Tongue (tissue), 2 donors: ENCODE results near the gene FRMD6. TPM values are rescaled to one million over a fixed set of nuclear protein-coding genes. Genes with fewer than 3 reads are reported as not detected.
"Not testable (repeated sequence)": the region's sequence is repeated elsewhere in the genome, so short reads cannot be mapped to it uniquely, and the experiment has no call there.

Experiments used
- DNase-seq: peaks from one replicate; pipeline ENCODE4 v3.0.0-alpha.2; 2015
- total RNA-seq: library from RNA; depleted of rRNA; stranded (reverse); fragments of >200 nt; gene quantifications from one replicate; pipeline ENCODE4 v1.2.3, GENCODE V29; 2014

FRMD6 gene
- total RNA-seq, 1 donor from 2014 or later = 100 TPM

GRCh38 chr14:51630987-51631386, 20.7 kb upstream of the FRMD6 start:
- no peak for DNase-seq

GRCh38 chr14:51633298-51633697, 18.4 kb upstream of the FRMD6 start:
- DNase-seq = not testable (repeated sequence)

DNA sequence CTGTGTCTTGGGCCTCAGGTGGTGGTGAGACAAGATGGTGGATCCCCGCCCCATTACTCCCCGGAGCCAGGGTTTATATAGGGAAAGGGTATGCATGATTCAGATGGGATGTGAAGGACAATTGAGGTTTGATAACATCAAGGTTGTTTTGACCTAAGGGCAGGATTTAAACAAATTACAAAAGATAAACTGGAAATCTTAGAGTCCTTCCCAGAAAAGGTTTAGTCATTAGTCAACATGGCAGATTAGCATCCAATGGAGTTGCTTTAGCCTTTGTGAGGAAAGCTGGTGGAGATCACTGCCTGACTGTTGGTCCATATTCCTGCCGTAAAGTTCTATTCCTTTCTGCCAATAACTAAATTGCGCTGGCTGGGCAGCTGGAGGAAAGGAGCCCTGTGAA, 15.6 kb upstream of the FRMD6 start:
- DNase-seq = no peak

DNA sequence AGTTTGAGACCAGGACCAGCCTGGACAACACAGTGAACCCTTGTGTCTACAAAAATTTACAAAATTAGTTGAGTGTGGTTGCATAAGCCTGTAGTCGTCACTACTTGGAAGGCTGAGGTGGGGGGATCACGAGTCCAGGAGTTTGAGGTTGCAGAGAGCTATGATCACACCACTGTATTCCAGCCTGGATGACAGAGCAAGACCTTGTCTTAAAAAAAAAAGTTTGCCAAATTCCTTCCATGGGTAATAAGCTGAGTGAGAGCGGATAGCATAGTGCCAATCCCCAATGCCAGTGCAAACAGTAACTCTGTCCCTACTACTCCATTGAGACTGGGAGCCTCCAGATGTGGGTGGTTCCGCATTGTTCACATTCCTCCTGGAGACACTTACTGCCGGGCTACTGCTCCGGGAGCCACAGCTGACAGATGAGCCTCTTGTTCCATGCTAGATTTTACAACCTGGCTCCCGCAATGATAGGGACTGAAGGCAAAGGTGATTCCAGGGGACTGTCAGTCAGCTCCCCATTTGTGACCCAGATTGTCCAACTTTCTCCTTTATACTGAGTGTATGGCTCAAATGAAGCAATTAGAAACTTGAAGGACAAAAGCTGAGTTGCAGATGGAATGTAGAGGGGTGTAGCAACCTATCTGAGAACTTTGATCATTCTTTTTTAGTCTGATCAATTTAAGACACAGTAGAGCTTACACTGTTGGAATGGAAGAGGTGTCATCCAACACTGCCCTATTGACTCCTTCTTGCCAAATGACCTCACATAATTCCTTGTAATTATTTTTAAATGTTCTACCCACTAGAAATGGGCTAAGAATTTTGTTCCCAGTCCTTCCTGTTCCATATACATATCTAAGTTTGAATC, 13.4 kb upstream of the FRMD6 start:
- DNase-seq = peak; percentile 41

DNA sequence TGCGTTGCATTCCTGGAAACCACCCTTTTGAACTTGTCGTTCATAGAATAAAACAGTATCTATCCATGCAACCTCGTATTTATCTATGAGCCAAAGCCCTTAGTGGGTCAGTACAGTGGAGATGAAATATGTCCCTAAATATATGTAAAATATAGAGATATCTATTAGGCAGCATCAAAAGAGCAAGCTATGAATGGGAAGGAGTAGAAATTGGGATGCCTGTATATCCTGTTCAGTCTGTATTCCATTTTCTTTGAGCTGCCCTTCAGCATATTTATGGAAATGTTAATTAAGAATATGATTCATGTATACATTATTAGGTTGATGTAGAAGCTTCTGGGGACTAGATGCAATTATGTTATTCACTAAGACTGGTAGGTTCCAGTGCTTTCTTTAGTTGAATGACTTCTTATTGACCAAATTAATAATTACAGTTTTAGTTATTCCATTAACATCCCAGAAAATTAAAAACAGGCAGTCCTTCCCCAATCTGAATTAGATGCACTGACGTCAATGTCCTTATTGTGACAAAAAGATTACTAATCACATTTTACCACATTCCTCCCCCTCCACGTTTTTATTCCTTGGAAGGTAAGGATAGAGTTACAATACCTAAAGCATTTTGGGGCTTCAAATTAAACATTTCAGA, 11.9 kb upstream of the FRMD6 start:
- DNase-seq = no peak

GRCh38 chr14:51643140-51643539, 8.6 kb upstream of the FRMD6 start:
- no peak for DNase-seq

- no peak for DNase-seq
Measured at GRCh38 chr14:51644217-51644933, 7.3 kb upstream of the FRMD6 start.

DNA sequence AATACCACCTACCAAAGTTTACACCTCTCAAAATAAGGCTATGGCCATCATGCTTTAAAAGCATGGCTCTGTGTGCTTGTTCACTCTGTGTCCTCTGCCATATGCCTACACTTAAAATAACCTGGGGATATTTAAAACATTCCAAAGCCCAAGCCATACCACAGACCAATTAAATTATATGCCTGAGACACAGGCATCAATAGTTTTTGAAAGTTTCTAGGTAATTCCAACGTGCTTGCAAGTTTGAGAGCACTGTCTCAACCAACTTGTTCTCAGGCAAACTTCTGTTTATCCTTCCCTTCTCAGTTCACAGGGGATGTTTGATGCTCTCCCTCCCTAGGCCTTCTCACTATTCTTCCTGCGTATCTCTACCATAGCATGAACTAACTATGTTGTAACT, 3.4 kb upstream of the FRMD6 start:
- no peak for DNase-seq

DNA sequence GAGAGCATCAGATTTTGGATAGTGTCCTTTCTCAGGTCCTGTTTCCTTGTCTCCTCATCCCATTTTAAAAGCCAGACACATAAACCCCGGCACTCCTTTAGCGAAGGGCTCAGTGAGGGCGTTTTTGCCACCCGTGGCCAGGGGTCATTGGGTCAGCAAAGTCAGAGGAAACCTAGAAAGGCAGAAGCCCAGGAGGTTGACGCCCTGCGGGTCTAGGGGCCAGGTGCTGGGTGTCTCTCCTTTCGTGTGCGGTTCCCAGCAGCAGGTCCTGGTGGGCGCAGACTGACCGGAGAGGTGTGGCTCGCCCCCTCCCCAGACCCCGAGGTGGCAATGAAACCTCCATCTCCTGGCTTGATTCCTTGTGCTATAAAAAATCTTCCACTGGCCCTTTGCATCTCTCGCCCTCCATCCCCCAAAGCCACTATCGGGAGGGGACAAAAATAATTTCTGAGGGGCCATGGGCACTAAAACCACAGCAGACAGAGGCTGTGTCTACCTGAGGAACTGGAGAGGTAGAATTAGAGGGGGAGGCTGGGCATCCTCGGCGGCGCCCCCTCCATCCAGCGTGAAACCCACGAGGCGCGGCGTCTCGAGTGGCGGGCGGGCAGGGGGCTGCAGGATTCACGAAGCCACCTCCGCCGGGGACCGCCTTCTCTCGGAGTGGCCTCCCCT, 858 bp upstream of the FRMD6 start:
- peak; percentile 30 for DNase-seq

DNA sequence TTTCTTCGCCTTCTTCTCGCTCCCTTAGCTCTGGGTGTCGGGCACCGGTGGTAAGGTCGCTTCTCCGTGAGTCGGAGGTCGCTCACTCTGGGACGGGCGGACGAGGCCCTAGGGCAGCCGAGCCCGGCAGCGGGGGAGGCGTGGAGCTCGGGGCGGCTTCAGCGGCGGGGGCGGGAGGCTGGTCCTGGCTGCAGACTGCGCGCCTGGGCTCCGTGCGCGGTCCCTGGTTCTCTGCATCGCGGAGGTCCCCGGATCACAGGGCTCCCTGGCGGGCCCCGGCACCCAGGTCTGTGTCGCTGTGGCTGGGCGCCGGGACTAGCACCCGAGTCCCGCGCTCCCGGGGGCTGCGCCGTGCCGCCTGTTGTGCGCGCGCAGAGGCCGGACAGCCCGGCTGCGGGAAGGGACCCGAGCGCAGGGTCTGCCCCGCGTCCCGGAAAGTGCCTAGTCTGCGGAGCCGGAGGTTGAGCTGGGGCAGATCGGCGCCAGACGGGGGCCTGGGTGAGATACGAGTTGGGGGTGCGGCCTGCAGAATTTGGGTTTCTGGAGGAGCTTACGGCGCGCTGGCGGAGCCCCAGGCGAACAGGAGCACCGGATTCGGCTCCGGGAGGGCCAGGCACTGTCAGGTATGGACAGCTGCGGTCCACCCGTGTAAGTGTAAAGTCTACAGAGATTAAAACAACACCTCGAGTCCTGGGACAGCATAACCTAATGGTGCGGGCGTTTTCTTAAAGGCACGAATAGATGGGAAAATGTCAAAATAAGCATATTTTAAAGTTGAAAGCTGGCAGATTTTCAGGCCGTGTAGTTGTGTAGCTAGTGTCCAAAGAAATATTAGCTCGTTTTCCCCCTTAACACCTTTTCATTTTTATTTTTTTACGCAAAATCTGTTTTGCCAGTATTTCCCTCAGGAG, 713 bp downstream of the FRMD6 start:
- no peak for DNase-seq

DNA sequence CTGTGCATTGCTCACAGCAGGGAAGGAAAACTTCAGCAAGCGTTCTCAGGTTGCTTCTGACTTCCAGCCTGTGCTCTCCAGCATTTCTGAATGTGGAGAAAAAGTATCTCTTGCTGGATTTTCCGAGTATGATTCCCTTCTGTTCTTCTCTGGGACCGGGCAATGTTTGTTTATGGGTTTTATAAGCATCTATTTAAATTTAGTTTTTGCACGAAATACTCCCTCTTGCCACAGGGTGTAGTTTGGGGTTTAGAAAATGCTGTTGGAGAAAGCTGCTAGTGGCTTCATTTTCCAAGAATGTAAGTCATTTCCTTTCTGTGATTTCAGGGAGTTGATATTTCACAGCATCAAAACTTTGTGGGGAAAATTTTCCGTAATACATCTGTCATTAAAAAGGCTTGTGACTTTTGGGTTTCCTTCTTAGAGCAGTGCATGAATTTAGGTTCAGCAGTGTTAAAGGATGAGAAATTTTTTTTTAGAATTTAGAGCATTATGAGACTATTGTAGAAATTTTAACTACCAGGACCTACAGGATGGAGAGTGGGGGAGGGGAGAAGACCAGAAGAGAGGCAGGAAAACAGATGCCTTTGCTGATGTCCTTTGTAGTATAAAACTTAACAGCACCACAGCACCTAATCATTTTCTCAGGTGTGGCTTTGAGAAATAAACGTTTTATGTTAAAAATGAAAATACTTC, 1.5 kb downstream of the FRMD6 start:
- peak; percentile 79 for DNase-seq

DNA sequence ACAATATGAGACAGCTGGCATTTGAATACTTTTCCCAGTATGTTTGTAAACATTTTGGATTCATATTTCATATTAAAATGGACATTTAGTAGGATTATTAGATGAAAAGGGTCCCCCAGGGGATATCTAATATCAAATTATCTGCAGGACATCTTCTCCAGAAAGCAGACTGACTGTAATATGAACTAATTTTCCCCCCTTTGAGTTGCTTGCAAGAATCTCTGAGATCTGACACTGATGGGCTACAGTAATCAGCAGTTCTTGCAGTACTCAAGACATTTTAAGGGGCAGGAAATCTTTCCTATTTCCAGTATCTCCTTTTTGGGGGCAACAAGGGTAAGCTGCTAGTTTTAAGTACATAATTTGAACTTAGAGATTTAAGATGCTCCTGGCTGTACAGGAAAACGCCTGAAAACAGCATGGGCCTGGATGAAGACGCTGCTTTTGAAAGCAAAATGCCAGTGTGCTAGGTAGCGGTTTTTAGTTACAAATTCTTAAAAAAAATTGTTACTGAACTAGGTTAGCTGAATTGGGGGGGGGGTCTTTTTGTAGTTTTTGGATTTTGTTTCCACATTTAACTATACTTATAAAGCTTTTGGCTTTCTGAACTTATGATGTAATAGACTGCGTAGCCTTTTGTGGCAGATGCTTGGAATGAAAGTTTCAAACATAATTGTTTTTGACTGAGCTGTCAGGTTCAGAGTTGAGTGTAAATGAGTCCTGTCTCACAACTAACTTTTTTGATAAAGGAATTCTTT, 2.2 kb downstream of the FRMD6 start:
- DNase-seq = peak; percentile 64

DNA sequence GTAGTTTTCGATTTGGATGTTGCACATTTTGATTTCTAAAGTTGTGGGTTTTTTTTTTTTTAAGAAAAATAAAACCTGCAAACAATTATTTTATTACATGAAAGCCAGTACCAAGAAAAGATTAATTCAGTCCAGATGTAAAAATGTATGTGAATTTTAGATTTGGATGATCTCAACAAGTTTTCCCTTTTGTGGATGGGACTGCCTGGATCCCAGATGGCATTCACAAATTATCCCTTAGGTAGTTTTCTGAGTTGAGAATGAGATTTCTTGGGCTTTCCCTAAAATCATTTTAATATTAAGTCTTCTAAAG, 2.8 kb downstream of the FRMD6 start:
- peak; percentile 44 for DNase-seq

GRCh38 chr14:51657762-51658161, 6.1 kb downstream of the FRMD6 start:
- DNase-seq = no peak

- no peak for DNase-seq
Measured at GRCh38 chr14:51658441-51659173, 6.9 kb downstream of the FRMD6 start.

- no peak for DNase-seq
Measured at GRCh38 chr14:51660741-51661140, 9.0 kb downstream of the FRMD6 start.

GRCh38 chr14:51661504-51661903, 9.8 kb downstream of the FRMD6 start:
- DNase-seq = no peak

DNA sequence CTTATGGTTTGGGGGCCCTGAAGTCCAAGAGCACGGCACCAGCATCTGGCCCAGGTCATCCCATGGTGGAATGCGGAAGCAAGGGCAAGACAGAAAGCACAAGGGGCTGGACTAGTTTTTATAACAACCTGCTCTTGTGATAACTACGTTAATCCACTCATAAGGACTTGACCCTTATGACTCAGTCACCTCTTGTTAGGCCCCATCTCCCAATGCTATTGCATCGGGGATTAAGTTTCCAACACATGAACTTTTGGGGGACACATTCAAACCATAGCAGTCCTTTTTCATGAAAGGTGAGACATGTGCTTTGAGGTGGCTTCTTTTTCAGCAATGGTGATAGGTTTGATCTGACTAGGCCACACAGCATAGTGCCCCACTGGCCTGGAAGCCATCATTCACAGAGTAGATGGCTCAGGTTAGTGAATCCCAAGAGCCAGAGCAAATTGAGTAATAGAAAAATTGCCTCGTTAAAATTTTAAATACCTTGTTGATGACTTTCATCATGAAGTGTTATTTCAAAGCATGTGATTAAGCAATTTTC, 12.1 kb downstream of the FRMD6 start:
- no peak for DNase-seq

DNA sequence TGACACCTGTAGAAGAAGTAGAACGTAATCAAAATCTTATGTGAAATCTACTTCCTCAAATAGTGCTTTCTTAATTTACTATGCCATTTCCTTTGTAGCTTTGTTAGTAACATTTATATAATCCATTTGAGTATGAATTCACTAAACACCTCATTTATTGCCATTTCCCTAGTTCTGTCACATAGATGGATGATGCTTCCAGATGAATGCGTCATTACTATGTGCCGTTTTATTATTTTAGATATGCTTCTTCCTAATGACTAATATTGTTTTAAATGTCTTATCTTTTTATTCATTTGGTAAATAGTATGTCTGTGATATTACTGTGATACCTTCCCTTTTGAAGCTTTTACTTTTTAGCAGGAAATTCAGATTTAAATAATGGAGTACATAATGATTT, 14.4 kb downstream of the FRMD6 start:
- DNase-seq = no peak
